ENCODE data around the gene PANX3.

The PANX3 gene

DNA sequence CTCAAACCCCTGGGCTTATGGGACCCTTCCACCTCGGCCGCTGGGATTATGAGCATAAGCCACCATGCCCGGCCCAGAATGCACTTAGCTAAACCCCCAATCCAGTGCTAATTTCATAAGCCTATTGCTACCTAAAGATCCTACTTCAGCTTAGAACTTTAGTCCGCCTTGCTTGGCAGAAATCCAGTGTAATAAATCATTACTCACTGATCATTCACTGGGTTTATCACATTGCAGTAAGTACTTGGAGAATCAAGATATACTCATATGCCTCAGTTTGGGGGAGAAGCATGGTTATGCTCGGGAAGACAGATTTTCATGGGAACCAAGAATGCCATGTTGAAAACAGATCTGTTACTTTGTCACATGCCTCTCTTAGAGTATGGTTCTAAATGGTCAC, 7.6 kb downstream of the PANX3 start:
- DNase-seq: no peak

DNA sequence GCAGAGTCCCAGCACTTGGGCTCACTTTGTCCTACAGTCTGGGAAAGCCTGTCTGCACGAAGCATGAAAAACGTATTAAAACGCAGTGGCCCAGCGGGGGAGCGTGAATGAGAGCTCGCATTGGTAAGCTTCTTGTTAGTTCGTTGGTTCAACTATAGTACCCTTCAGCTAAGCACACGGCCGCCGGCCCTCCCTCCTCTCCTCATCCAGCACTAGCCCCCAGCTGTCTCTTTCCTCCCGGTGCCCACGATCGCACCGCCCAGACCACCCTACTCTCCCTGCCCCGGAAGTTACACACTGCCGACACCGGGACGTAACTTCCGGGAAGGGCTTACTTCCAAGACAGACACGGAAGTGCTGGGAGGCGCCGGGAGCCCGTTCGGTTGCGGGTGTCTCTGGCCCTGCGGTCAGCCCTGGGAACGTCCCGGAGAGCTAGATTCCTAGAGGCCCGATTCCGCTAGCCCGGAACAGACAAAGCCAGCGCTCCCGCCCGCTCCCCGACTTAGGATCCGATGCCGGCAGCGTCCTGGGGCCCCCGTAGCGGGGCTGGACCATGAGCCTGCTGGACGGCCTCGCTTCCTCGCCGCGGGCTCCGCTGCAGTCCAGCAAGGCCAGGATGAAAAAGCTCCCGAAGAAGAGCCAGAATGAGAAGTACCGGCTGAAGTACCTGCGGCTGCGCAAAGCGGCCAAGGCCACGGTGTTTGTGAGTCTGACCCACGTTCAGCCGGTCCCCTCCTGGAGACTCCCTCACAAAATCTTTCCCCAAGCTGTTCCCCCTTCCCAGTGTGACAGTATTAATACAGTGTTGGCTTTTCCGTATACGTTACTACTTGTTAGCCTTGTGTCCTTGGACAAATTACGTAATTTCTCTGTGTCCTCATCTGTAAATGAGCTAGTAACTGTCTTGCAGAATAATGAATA, 11.6 kb downstream of the PANX3 start, which contains the start of gene TBRG1:
Gene TBRG1 (plus strand): TSS at position 334 of the 921 bp plus-strand sequence. CDS start 220 bp downstream, at position 554.
- DNase-seq: peak; percentile 93

DNA sequence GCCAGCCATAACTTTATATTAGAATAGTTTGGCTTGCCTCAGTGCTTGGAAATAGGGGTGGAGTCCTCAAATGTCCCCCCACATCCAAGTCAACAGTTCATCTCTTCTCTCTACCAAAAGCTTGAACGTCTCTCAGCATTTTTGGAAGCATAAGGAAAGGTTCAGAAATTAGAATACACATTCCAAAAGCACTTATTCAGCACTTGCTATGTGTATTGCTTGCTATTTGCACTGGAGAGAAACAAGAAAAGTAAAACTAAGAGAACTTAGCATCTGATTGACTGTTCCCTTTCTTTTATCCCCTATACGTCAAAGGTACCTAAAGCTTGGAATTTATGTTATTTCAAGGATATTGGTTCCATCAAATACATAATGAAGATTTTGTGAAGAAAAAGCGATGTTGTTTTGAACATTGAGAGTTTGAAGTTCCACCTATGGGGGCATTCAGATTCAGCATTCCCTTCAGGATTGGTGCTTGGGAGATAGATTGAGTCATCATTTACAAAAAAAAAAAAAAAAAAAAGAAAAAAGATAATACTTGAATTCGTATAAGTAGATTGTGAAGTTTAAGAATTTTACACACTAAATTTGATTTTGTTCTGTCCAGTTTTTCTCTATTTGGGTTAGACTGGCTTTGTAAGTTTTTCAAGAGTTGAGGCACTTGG, 12.8 kb downstream of the PANX3 start:
- DNase-seq: no peak

DNA sequence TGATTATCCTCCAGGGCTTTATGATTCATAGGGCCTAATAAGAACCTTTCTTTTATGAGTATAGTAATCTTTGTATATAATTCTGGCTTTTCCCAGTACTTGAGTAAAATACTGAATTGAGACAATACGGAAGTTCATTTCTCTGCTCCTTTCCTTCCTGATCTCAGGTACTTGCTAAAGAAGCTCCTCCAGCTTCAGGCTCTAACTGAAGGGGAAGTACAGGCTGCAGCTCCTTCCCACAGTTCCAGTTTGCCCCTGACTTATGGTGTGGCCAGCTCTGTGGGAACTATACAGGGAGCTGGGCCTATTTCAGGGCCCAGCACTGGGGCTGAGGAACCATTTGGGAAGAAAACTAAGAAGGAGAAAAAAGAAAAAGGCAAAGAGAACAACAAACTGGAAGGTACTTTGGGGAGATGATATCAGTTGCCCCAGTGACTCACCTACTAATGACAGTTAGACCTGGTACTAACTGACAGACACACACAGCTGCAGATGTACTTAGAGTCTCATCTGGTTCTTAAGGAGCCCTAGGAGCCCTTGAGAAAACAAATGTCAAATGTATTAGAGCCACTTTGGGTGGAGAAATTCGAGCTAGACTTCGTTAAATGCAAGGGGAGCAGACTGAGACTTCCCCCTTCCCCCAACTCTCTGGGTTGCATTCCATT, 14.4 kb downstream of the PANX3 start:
- DNase-seq: no peak

DNA sequence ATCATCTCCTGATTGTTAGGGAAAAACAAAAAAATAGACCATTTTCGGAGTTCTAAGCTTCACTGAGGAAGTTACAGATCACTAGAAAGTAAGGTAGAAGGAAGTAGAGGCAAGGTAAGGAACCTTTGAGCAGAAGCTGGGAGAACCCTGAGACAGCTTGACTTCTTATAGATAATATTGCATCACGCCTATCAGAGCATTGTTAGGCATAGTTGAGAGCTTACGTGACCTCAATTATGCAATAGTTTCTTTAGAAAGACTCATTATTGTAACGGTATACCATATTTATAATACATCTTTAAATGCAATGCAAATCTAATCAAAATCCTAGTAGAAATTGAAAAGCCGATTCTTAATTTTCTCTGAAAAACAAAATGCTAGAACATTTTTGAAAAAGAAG, 16.3 kb downstream of the PANX3 start:
- no peak for DNase-seq

DNA sequence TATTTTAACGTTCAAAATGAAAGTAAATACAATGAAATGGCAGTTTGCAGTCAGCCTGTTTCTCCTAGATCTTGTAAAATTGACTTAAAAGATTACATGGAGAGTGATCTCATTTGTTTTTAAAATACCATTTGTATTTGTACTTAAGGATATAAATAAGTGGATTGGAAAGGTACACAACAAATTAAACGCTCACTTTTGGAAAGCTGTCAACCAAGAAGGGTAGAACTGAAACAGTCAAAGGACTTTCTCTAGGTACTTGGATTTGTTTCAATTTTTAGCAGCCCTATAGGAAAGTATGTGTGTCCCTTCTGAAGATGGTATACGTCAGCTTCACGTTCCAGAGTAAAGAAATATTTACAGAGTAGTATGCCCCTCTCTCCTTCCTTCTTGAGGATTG, 18.7 kb downstream of the PANX3 start:
- DNase-seq: no peak

DNA sequence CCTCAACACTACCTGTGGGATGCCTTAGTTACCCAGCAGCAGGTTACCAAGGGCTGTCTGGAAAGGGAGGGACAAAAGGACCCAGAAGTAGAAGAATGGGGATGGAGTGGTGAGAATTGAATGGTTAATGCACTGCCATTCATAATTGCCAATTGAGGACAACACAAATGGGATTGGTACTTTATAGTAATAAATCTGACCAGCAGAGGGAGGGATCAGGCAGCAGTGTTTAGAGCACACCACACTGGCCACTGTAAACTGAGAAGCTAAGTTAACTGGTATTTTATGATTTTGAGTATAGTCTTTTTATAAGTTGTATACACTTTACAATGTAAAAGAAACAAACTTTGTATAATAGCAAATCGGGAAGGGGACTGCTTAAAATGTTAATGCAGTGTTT, 22.1 kb downstream of the PANX3 start:
- no peak for DNase-seq

DNA sequence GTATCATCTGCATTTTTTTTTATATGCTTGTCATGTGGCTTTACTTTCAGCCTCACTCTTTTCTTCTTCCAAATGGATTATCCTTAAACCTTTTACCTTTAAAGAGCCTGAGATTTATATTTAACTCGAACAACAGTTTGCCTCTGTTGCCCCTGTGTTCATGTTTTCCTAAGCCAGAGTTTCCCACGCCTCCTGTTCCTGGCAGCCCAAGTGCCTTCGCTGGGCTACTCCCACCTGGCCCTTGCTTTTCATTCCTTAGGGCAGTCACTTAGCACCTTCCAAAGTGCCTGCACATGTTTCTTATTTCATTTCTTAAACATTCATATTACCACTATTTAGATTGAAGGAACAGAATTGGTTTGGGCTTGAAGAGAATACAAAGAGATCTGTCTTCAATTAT, 24.7 kb downstream of the PANX3 start:
- no peak for DNase-seq

DNA sequence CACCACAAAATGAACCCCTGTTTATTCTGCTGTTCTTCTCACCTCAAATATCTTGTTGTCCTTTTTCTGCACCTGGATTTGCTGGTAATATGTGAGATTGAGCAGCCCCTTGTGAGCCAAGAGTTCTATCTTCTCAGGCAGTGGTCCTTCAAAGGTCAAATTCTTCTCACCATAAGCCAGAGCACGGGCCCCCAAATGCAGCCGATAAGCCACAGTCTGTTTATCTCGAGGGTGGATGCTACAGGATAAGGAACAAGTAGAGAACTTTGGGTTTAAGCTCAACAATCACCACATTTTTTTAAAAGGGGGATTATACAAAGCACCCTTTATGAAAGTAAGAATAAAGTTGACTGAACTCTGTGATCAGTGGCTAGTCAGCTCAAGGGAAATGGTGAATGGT, 27.3 kb downstream of the PANX3 start:
- no peak for DNase-seq

DNA sequence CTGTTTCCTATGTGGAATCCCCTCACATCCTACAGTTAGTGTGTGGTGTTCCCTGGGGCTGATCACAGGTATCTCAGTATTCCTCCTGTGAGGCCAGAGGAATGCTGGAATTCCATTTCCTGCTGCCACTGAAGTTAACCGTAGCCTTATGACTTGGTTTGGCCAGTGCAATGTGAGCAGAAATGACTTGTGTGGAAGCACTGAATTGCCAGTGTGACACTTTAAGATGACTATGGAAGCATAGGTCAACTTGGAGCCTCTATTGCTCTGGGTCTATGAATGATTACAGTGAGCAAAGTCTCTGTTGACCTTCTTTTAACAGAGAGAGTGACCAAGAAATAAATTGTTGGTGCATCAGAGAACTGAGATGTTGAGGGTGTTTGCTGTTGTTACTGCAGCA, 28.0 kb downstream of the PANX3 start:
- DNase-seq: no peak

DNA sequence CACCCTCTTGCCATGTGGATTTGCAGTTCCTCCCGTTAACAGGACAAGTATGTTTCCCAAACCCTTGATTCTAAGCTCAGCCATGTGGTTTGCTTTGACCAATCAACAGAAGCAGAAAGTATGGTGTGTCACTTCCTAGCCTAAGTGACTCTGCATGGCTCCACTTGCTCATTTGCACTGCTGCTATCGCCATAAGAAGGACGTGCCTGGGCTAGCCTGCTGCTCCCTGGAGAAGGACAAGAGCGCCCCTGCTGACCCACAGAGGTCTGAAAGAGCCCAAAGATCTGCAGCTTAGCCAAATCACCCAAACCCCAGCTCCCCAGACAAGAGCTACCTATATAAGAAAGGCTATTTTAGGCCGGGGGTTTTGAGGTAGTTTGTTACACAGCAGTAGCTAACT, 29.4 kb downstream of the PANX3 start:
- DNase-seq: no peak

DNA sequence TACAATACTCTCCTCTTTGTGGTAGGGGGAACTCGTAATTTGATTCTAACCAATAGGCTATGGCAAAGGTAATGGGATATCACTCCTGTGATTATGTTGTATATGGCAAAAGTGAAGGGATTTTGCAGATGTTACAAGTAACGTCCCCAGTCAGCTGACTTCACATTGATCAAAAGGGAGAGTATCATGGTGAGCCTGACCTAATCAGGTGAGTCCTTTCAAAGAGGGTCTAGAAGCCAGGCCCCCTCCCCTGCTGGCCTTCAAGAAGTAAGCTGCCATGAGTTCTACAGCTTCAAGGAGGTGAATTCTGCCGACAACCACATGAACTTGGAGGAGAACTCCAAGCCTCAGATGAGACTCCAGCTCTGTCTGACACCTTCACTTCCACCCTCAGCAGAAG, 31.4 kb downstream of the PANX3 start:
- DNase-seq: no peak

DNA sequence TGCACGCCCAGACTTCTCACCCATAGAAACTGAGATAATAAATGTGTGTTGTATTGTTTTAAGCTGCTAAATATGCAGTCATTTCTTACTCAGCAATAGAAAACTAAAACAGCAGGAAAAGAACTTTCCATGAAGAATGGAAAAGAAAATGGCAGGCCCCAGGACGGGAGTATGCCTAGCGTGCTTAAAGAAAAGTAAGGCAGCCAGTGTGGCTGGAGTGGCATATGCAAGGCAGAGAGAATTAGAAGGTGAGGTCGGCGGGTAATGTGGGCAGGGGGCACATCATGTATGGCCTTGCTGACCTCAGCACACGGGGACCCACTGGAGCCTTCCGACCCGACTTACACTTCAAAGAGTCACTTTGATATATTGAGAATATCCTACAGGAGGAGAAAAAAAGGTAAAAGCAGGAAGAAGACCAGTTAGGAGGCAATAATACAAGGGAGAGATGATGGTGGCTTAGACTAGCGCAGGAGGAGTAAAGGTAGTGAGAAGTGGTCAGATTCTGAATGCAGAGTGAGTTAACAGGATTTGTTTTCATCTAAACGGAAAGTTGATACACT, 31.9 kb downstream of the PANX3 start:
- DNase-seq: no peak

DNA sequence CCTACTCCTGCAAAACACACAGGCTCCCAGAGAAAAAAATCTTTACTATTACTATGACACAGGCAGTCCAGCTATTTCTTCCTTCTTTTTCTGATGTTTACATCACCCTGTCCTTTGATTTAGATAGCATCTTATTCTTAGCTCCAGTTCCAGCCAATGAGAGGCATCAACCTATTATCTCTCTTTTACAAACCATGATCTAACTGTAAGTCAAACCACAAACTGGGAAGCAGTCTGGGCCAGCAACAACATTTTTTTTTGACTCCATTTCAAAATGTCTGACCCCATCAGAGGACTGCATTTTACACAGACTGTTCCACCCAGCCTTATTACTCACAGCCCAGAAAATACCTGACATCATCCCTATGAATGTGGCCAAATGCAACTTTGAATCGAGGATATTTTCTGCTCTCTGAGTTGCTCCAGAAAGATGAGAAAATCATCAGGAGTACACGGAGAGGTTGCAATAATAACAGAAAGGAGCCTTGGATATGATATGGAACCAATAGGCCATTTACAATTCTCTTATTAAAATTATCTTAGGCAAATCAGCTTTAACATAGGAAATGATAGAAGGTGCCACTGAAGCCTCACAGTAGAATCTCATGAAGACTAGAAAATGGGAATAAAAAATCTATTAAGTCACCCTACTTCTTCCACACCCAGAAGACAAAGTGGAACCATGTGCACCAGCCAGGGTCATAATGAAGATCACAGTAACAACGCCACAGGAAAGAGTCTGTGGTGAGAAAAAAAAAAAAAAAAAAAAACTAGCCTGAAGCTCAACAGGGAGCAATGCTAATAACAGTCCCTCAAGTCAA, 32.6 kb downstream of the PANX3 start:
- no peak for DNase-seq

DNA sequence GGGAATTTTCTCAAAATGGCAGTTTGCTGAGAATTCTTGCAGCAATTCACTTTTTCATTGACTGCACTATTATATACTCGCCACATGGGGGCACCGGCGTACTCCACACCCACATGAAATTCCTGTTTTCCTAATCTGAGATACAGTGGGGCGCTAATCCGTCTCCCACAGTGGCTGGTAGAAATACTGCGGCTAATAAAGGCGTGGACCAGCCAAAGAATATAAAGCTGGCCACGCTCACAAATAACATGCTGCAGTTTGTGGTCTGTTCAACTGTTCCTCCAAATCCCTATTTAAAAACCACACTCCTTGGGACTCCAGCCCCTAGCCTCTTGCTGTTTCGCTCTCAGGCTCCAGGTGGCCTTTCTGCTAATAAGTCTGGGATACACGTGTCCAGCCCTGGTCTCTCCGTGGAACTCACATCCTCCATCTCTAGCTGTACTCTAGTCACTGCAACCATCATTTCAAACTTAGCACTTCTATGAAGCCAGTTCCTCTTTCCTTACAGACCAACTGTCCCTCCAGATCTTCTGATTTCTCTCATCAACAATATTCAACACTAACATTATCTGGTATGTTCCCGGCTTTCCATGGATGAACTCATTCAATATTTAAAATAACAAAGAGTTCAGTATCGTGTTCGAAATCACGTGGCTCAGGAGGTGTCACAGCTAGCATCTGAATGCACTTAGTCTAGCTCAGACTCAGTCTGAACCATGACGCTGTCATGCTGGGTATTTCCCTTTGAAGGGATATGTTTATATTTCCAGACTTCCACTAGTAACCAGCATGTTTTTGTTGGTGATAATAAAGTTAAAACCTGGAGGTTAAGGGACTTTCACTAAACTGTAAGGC, 33.4 kb downstream of the PANX3 start:
- DNase-seq: peak; percentile 51

DNA sequence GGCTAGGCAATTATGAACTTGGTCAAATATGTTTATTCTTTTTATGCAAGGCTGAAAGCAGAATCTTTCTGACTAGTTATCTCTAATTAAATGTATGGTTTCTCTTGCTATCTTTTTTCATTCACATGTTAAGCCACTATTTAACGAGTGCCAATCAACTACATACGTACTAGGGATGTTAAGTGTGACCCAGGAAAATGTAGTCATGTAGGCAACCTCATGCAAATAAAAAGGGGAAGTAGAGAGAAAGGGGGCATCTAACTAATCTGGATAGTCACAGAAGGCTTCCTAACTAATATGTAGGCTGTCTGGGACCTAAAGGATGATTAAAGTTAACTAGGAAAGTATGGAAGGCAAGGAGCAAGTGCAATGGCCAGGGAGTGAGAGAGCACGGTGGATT, 34.9 kb downstream of the PANX3 start:
- no peak for DNase-seq

DNA sequence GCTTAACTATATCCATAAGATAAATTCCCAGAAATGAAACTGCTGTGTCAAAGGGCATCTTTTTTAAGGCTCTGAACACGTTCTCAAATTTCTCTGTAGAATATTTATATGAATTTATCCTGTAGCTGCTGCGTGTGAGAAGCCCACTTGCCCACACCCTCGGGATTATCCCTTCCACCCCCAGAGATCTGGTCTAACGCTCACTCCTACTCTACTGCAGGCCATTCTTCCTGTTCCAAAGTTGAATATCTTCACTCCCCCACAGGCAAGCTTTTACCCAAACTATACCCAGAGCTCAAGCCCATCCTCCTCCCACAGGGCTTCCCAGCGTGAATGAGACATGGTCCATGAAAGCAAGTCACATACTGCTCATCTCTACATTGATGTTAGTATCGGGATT, 37.4 kb downstream of the PANX3 start:
- DNase-seq: no peak

DNA sequence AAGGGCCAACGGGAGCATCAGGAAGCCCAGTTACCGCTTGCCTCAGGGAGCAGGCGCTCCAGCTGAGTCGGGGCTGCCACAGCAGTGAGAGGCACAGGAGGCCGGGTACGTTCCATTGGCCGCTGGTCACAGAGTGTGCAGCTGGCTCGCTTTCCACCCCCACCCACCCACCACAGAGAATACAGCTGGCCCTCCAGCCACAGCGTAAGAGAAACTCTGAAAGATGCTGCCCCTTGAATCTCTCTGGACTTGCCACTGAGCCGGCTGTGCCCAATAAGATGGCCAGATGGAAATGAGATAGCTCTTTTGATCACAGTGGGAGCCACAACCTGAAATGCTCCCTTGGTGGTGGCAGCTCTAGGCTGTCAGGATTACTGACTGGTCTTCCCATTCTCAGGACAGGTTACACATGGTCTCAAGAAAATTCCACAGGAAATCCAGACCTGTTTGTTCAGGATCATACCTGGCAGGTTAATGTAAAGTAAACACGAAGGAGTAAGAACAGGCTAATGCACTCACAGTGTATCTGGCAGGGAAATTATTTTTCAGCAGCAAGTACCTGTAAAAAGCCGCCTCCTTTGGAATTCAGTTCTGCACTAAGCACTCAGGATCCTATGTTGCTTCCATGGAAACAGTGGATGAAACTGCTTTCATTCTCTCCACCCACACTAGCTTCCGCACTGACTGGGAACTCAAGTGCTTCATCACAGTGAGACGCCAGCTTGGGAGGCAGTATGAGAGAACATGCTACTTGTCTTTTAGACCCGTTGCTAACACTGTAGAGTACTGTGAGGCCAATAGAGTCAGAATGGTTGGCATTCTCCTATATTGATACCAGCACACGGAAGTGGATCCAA, 45.8 kb downstream of the PANX3 start:
- DNase-seq: no peak

DNA sequence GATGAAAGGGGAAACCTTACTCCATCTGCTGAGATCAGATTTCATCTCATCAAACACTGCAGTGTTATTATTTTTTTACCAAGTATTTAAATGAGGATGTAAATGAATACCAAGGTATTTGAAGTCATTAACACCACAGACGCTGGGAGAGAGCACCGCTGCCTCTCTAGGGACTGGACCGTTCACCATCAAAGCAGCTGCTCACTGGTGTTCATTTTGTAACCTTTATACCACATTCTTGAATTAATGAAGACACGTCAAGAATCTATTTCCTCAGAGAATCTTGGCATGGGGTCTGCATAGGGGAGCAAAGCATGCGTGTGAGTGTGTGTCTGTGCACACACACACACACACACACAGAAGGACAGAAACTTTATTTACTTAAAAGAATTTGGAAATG, 46.7 kb downstream of the PANX3 start:
- no peak for DNase-seq

DNA sequence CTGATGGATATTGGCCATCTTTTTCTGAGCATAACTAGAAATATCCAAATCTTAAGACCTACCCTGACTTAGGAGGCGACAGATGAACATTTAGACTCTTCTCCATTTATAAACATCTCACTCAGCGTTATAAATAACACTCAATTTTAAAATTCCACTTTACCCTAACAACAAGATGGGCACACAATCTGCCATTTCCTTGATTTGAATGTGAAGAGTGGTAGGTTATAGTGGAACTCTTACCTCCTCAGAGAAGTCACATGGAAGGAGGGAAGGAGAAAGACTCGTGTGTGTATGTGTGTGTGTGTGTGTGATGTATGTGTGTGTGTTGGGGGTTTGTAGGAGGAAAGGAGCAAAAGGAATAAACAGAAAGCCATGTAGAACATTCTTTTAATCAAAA, 47.3 kb downstream of the PANX3 start:
- no peak for DNase-seq

DNA sequence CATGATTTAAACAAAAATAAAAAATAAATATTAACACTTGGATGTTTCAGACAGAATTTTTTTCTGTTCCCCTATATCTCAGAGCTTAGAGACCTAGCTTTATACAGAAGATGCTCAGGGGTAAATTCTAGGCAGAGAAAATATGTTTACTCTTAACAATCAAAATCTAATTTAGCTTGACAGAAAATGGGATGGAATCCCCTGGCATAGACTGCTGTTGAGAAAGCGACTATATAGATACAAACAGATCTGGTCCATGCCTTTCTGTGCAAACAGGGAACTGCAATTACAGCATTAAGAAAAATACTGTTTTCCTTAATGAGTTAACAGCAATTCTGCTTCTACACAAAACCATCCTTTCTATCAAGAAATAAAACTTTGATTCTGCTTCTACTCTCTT, 47.8 kb downstream of the PANX3 start:
- no peak for DNase-seq

Measured in midbrain (tissue), 1 donor.